Measurements from ENCODE around the gene OR8B8.

- no peak for TF ChIP-seq SUZ12 (IDR thresholded peaks at IDR 0.05; ENCODE audit: extremely low read depth, insufficient read depth, insufficient read length)
- no peak for TF ChIP-seq YY1 (IDR thresholded peaks at IDR 0.05; ENCODE audit: insufficient read depth, insufficient read length)
- no peak for TF ChIP-seq ZNF274 (IDR thresholded peaks at IDR 0.05; ENCODE audit: low read depth, low read length)
Observed at GRCh38 chr11:124479561-124479960, 34.1 kb upstream of the OR8B8 start.

All from NT2/D1 (cell line).